CD4-positive, alpha-beta T cell treated with Interleukin-15 for 4 hours (primary cell): ENCODE measurements around the gene NCOA1.
"Not testable (repeated sequence)": the region's sequence is repeated elsewhere in the genome, so short reads cannot be mapped to it uniquely, and the experiment has no call there.

ENCODE experiments used
- DNase-seq: peaks from one replicate; pipeline ENCODE4 v3.0.0-alpha.2; 2020; ENCODE audit warnings: low spot score

The NCOA1 gene

DNA sequence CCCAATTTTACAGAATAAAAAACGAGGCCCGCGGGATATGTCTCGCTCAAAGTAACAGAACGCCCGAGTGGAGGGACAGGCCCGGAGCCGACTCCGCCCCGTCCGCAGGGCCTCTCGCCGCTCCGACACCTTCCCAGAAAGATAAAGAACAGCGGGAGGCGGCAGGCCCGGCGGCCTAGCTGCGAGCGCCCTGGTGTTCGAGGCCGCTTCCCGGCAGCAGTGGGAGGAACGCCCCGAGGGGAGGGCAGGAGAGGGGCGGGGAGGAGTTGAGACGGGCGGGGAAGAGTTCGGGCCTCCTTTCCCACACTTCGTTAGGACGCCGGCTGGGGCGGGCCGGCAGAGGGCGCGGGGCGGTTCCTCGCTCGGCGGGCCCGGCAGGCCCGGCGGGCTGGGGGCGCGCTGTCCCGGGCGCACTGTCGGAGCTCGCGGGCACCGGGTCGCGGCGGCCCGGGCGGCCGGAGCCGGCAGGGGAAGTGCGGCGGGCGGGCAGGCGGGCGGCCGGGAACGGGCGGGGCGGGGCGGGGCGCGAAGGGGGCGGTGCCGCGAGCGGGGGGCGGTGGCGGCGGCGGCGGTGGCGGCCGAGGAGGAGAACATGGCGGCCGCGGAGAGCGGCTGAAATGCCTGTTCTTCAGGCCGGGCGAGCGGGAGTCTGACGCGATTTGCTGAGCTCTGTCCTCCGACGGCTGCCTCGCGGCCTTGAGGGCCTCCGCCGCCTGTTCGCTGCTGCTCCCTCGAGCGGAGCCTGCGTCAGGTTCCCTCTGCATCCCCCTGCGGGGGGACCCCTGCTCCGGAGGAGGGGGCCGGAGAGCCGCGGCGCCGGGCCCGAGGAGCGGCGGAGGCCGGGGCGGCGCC lies at the start of gene NCOA1:
Gene NCOA1 (plus strand): TSS at position 565 of the 852 bp plus-strand sequence. CDS start 167,424 bp downstream, outside the sequence.
- DNase-seq: peak; percentile 90

DNA sequence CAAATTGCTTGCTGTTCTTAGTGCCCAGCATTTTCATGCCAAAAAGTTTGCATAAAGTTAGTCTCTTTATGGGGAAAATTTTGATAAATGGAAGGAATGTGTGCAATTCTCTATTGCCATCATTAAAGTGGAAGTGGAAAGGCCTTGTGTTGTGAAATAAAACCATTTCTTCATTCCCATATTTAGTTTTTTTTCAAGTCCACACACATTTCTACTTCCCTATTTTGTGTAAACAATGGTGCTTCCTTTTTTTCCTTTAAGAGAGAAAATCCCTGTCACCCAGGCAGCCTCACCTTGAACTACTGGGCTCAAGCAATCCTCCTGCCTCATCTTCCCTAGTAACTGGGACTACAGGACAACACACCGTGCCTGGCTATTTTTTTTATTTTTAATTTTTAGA lies 42.3 kb upstream of the NCOA1 start:
- DNase-seq: no peak

DNA sequence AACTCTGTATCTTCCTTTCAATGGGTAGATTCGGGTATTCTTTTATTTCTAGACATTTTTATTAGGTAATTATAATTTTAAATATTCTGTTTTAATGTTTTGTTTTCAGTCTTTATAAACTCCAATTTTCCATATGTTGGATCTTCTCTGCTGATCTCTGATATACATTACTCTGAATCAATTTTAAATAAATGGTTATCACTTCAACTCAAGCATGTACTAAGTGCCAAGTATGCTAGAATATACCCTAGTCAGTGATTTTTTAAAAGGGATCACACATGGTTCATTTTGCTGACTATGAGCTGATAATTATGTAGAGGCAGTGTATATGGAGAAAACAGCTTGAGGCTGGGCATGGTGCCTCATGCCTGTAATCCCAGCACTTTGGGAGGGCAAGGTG lies 41.7 kb upstream of the NCOA1 start:
- no peak for DNase-seq

DNA sequence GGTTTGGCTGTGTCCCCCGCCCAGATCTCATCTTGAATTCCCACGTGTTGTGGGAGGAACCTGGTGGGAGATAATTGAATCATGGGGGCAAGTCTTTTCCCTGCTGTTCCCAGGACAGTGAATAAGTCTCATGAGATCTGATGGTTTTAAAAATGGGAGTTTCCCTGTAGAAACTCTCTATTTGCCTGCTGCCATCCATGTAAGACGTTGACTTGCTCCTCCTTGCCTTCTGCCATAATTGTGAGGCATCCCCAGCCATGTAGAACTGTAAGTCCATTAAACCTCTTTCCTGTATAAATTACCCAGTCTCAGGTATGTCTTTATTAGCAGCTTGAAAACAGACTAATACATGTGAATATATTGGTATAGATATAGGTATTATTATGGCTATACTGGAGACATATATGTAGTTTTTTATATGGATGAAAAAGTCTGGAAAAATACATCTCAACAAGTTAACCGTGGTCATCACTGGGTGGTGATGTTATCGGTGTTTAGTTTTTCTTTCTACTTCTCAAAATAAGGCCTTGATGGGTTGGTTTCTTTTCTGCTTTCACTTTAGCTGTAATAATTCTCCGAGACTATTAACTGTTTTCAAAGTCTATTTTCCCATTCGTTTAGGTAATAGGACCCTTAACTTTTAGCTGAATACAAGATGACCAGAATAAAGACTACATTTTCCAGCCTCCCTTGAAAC lies 39.1 kb upstream of the NCOA1 start:
- DNase-seq: no peak

DNA sequence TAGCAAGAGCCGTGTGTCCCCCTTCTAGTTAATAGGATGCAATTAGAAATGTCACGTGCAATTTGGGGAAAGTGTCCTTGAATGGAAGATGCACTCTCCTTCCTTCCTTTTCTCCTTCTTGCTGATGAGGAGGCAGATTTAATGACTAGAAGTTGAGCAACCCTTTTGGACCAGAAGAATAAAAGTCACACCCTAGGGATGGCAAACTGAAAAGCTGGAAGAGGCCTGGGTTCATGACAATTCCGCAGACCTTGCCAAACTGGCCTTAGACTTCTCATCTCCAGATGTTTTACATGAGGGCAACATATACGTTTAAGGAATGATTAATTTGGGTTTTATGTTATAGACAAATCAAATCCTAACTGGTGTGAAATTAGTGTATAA lies 38.6 kb upstream of the NCOA1 start:
- DNase-seq: no peak

DNA sequence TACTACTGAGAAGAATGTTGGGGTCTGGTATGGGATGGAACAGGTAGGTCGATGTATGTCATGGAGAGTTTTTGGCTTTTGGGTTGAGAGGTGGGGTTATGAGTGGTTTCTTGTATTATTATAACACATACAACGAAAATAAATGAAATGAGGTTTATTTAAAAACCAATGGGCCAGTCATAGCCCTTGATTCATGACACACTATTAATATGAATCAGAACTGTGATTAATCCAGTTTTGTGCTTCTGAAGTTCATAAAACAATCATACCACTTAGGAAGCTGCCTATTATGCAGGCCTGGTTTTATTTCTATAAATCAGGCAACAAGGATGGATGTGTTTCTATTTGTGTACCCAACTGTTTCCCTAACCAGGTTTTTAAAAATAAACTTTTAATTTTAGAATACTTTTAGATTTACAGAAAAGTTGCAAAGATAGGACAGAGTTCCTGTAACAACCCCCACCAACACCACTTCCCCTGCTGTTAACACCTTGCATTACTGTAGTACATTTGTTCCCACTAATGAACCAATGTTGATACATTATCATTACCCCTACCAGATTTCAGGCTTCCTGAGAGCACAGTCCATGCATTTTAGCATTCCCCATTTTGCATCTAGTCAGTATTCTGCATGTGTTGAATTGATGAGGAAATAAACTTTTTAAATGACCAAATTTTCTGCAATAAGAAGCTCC lies 37.5 kb upstream of the NCOA1 start:
- DNase-seq: no peak

DNA sequence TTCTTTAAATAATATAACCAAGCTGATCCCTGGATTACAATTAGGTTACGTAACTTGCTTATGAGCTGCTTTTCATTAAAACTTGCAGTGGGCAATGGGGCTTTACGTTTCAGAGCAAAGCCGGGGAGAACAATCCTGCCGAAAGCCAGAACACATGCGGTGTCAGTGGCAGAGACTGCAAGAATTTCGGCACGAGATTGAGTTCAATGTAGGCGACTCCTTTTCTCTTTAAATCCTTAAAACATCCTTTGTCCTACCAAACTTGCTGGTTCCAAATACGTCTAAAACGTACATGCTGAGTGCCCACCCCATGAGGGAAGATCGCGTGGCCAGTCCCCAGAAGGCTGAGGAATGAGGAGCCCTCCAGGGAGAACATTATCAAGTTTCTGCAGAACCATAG lies 36.8 kb upstream of the NCOA1 start:
- DNase-seq: no peak

DNA sequence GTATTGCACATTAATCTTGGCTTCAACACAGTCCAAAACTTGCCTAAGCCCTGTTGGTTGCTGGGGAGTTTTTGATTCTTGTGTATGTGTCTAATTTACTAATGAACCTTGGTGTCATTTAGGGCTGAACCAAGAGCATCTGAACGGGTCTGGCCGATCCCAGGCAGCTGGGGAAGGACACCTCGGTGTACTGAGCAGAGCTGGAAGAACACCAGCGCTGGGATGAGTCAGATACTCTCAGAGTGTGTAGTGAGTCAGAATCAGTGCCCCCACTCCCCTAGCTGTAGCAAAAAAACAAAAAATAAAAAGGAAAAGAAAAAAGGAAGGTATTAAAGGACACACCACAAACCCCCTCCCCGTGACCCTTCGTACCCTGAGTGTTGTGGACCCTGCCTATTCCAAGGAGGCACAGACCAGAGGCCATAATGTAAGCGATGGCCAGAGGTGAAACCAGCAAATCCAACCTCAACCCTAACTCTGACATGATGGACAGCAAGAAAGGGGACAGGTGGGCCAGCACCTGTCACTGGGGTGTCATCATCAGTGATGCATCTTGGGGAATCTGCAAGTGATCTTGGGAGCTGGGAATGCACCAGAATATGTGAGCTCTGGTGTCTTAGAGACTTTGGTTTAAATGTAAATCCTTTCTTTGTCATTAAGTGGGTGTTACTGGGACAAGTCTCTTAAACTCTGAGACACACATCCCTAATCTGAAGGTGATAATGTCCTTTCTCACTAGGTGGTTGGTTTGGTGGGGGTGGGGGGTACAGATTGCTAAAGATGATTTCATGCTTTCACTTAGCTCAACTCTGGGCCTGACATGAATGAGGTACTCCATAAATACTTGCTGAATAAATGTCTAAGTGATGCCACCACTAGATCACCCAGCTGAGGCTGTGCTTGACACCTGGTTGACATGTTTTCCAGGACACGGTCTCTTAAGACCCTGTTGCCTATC lies 34.2 kb upstream of the NCOA1 start:
- DNase-seq: no peak

DNA sequence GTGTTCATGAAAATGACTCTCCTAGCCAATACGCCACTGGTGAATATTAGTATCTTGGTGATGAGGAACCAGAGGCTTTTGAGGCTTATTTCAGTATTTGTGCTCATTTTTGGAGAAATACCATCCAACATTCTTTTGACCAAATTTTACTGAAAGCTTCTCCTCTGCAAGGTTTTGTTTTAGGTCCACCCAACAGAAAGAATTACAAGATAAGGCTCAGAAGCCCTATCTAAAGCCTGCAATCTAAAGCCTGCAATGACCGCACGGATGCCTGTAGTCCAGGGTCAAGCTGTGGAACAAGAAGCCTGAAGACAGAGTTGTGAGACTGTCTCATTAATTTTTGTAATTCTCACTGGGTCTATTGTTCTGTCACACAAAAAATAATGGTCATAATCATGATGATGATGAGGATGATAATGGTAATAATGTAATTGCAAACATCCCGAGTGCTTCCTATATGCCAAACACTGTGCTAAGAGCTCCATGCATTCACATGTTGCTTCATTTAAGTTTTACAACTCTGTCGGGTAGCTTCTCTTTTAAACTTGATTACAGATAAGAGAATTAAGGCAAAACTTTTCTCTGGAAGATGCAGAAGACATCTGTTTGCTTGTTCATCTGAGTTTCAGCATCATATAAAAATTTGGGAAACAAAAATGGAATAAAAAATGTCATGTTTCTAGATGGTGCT lies 33.2 kb upstream of the NCOA1 start:
- DNase-seq: no peak

DNA sequence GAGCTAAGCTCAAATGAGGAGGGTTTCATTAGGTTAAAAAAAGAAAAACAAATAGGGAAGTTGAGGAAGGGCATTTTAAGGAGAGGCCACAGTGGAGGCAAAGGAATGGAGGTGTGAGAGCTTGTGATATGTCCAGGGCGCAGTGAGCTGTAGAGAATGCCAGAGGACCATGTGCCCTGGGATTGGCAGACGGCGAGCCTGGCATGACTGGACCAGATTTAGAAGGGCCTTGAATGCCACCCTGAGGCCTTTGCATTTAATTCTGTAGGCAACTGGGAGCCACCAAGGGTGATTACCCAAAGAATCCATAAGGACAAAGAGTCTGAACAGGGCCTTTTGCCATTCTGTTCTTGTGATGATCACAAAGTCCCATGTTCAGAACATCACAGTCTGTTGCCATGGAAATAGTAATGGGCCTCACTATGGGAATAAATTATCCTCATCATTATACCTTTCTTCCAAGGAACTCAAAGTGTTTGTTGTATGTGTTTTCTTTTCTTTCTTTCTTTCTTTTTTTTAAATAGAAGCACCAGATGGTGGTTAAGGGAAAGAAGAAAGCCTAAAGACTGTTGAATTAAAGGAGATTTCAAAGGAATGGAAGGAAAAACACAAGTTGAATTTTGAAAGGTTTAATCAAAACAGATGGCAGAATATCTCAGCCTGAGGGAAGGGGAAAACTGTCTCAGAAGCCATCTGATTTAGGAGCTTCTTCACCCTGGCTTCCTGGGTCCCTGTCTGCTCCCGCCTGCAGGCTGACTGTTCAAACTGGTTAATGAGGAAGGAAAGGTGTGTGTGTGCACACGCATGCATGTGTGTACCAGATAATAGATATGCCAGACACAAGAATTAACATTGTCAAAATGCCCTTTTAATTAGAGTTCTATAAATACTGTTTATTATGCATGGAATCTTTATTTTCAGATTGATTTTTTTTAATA lies 31.6 kb upstream of the NCOA1 start:
- no peak for DNase-seq

DNA sequence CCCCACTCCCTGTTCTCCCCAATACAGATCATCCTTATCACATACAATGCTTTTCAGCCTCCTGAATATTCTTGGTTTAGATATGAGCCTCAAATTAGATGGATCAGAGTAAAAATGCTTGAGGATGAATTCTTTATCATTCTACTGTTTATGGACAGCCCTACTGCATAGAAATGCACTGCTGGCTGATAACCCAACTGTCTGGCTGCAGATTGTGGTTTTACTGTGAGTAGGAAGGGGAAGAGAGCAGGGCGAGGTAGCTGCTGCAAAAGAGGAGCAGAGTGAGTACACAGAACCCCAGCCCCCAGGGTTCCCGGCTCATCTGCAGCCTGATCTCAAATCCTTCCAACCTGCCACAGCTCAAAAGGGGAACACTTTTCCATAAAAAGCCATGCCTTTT lies 29.4 kb upstream of the NCOA1 start:
- DNase-seq: no peak

DNA sequence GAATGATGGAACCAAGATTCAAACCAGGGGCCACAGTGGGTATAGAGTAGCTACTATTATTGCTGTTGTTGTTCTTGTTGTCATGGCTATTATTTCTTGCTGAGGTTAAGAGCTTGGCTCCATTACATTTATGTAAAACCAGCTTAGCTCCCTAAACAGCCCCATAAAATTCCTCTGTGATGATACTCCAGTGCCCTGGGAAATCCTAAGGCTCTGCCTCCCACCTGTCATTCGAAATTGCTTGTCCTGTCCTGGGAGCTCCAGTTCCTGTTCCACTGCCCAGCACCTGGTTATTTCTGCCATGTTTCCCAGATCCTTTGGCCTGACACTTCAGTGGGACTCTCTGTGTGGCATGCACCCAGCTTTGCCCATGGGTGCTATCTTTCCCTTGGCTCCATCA lies 27.8 kb upstream of the NCOA1 start:
- DNase-seq: no peak

DNA sequence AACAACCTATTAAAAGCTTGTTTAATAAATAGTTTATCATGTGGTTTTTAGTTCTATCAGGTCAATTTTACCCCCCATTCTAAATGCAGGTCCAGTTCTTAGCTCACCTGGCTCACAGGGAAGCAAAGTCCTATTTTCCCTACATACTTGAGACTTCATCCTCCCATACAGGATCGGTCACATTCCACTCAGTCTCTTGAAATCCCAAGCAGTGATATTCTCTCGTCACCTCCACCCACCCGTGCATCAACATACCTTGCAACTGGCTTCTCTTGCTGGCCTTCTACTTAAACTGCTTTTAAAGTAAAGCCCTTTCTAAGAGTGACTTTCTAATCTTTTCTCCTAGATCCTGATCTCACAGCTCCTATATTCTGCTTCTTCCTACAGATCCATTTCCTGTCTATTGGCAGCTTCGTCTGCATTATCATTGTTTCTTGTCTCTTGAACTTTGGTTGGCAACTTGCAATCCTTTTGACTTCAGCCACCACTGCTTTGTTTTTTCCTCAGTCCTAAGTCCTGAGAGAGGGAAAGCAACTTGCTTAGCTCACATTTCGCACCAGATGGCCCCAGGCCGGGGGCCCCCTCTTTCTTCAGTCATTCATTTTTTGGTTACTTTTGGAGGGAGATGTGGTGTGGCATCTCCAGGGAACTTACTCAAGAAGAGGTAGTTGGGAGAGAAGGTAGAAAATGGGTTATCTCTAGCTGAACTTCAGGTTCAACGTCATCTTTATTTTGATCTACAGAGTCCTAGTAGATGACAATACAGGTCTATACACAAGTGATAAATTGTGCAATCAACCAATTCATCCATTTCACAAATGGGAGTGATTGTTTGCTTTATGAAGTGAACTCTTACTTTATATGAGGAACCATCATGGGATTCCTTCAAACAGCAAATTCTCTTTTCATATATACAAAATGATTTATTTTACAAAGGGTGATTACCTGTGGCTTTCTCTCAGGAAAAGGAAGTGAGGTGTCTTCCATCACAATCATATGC lies 23.9 kb upstream of the NCOA1 start:
- no peak for DNase-seq

DNA sequence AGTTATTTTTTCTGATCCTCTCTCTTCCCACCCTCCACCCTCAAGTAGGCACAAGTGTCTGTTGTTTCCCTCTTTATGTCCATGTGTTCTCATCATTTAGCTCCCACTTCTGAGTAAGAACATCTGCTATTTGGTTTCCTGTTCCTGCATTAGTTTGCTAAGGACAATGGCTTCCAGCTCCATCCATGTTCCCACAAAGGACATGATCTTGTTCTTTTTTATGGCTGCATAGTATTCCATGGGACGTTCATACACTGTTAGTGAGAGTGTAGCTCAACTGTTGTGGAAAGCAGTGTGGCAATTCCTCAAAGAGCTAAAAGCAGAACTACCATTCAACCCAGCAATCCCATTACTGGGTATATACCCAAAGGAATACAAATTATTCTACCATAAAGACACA lies 22.6 kb upstream of the NCOA1 start:
- DNase-seq: not testable (repeated sequence)

DNA sequence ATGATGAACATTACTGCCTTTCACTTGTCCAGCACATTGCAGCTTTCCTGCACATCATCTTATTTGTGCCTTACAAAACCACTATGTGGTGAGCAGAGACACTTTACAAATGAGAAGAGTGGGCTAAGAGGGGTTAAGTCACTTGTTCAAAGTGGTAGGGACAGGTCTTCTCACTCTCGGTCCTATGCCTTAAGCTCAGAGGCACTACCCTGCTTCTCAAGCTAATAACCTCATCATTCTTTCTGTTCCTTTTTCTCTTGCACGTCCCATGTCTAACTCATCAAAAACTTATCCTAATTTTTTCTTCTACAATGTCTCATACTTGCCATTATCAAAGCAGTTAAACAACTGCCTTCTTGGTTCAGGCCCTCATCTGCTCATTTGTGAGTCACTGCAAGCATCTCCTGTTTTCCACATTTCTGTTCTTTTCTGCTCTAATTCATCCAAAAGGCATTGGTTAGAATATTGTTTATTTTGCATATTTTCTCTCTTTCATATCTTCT lies 21.9 kb upstream of the NCOA1 start:
- DNase-seq: no peak

DNA sequence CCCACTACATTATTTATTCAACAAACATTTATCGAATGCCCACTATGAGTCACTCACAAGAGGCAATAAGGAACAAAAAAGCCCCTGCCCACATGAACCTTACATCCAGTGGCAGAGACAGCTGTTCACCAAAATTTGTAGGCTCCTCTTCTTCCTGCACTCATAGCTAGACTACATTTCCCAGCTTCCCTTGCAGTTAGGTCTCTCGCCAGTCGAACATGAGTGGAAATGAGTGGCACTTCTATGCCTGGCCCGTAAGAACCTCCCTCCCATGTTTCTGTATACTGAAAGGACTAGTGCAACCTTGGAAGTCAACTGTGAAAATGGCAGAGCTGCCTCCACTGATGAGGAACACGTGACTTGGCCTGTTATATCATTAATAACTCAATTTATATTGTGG lies 19.4 kb upstream of the NCOA1 start:
- DNase-seq: no peak

DNA sequence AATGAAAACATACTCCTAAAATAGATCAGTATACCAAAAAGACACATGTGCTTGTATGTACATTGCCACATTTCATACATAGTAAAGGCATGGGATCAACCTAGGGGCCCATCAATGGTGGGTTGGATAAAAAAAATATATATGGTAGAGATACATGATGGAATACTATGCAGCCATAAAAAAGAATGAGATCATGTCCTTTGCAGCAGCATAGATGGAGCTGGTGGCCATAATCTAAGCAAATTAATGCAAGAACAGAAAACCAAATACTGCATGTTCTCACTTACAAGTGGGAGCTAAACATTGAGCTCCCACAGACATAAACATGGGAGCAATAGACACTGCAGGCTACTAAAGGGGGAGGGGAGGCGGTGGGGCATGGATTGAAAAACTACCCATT lies 18.6 kb upstream of the NCOA1 start:
- DNase-seq: no peak

DNA sequence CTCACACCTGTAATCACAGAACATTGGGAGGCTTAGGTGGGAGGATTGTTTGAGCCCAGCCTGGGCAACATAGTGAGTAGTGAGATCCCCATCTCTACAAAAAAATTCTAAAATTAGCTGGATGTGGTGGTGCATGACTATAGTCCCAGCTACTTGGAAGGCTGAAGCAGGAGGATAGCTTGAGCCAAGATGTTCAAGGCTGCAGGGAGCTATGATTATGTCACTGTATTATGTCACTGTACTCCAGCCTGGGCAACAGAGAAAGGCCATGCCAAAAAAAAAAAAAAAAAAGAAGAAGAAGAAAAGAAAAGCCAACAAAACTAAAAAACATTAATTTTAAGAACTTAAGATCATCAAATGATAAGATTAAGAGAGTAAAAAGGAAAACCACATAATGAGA lies 17.4 kb upstream of the NCOA1 start:
- DNase-seq: no peak

DNA sequence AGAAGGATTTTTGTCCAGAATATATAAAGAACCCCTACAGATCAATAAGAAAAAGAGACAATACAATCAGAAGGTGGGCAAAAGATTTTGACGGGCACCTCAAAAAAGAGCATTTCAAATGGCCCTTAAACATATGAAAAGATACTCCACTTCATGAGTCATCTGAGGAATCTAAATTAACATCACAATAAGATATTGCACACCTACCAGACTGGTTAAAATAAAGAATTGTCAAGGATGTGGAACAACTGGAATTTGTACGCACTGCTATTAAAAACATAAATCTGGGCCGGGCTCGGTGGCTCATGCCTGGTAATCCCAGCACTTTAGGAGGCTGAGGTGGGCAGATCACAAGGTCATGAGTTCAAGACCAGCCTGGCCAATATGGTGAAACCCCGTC lies 17.0 kb upstream of the NCOA1 start:
- no peak for DNase-seq
